Measurements from ENCODE around the gene SPECC1. TPM values are rescaled to one million over a fixed set of nuclear protein-coding genes. Genes with fewer than 3 reads are reported as not detected.

Gene SPECC1
- total and polyA plus RNA-seq, 2 experiments from 2014 or later = 1.3 to 1.5 TPM

GRCh38 chr17:20172376-20172775 is 163.2 kb downstream of the SPECC1 start:
- Histone ChIP-seq H3K27ac (no peak overlapping the region), H3K9ac (no peak overlapping the region), H3K9me2 (ENCODE audit: insufficient read depth) (no peaks in the 10 kb centered on the region), H3K79me2 (ENCODE audit: insufficient read depth) (no peaks in the 10 kb centered on the region), H4K20me1 (ENCODE audit: insufficient read depth) (no peaks in the 10 kb centered on the region), H3K36me3 (ENCODE audit: low read depth) (no peaks in the 10 kb centered on the region), H2AFZ (no peak overlapping the region), H3K4me3 (no peak overlapping the region), H3K27me3 (replicated peaks; ENCODE audit: insufficient read depth) (peaks cover 7% of the 10 kb centered on the region; the same call in 1 of the 2 replicates), H3K4me2 (ENCODE audit: unreplicated experiment) (no peak overlapping the region), H3K9me3 (ENCODE audit: low read depth) (no peaks in the 10 kb centered on the region), H3K4me1 (ENCODE audit: insufficient read depth) (no peaks in the 10 kb centered on the region), H3F3A (ENCODE audit: insufficient read depth) (no peaks in the 10 kb centered on the region)
- in situ Hi-C loops (cut with MboI) = no loop called here
- no peak for DNase-seq
- 71 to 100% methylated on average over 1 to 2 of the region's 2 CpGs for WGBS, 2 experiments (ENCODE audit: low coverage in 1 of 2, low lambda C conversion rate in 2 of 2, missing lambda C conversion rate in 2 of 2)
- TF ChIP-seq EZH2phosphoT487 (IDR thresholded peaks at IDR 0.05; ENCODE audit: insufficient read depth, low read depth) (no peak), EZH2 (IDR thresholded peaks at IDR 0.05; ENCODE audit: insufficient read depth, poor library complexity, severe bottlenecking) (no peak)

- no peaks in the 10 kb centered on the region for H3F3A ChIP-seq (ENCODE audit: insufficient read depth)
- no peak overlapping the region for H2AFZ ChIP-seq
- TF ChIP-seq EZH2phosphoT487 (IDR thresholded peaks at IDR 0.05; ENCODE audit: insufficient read depth, low read depth) (no peak), EZH2 (IDR thresholded peaks at IDR 0.05; ENCODE audit: insufficient read depth, poor library complexity, severe bottlenecking) (no peak)
- no peak overlapping the region for H3K27ac ChIP-seq
- H4K20me1 ChIP-seq (ENCODE audit: insufficient read depth) = no peaks in the 10 kb centered on the region
- H3K9me2 ChIP-seq (ENCODE audit: insufficient read depth) = no peaks in the 10 kb centered on the region
- WGBS, 2 experiments (ENCODE audit: low coverage in 1 of 2, low lambda C conversion rate in 2 of 2, missing lambda C conversion rate in 2 of 2) = 65 to 72% methylated on average over 1 of the region's 1 CpG
- no peaks in the 10 kb centered on the region for H3K9me3 ChIP-seq (ENCODE audit: low read depth)
- H3K79me2 ChIP-seq (ENCODE audit: insufficient read depth) = no peaks in the 10 kb centered on the region
- H3K27me3 ChIP-seq (replicated peaks; ENCODE audit: insufficient read depth) = peaks cover 7% of the 10 kb centered on the region; the same call in 1 of the 2 replicates
- in situ Hi-C loops (cut with MboI) = no loop called here
- no peak for DNase-seq
- H3K36me3 ChIP-seq (ENCODE audit: low read depth) = no peaks in the 10 kb centered on the region
- no peak overlapping the region for H3K4me3 ChIP-seq
- H3K4me1 ChIP-seq (ENCODE audit: insufficient read depth) = no peaks in the 10 kb centered on the region
- H3K9ac ChIP-seq = no peak overlapping the region
- H3K4me2 ChIP-seq (ENCODE audit: unreplicated experiment) = no peak overlapping the region
Observed at GRCh38 chr17:20173091-20173490, 163.9 kb downstream of the SPECC1 start.

GRCh38 chr17:20174588-20175265 is 165.6 kb downstream of the SPECC1 start:
- Histone ChIP-seq H3K9ac (no peak overlapping the region), H3K36me3 (ENCODE audit: low read depth) (no peaks in the 10 kb centered on the region), H3K9me3 (ENCODE audit: low read depth) (no peaks in the 10 kb centered on the region), H3K79me2 (ENCODE audit: insufficient read depth) (no peaks in the 10 kb centered on the region), H3K4me2 (ENCODE audit: unreplicated experiment) (no peak overlapping the region), H3K4me1 (ENCODE audit: insufficient read depth) (no peaks in the 10 kb centered on the region), H3K4me3 (no peak overlapping the region), H2AFZ (no peak overlapping the region), H3K27me3 (replicated peaks; ENCODE audit: insufficient read depth) (peaks cover 7% of the 10 kb centered on the region; the same call in 1 of the 2 replicates), H3F3A (ENCODE audit: insufficient read depth) (no peaks in the 10 kb centered on the region), H3K27ac (no peak overlapping the region), H3K9me2 (ENCODE audit: insufficient read depth) (no peaks in the 10 kb centered on the region), H4K20me1 (ENCODE audit: insufficient read depth) (no peaks in the 10 kb centered on the region)
- in situ Hi-C loops (cut with MboI) = loop anchor here (25.0 kb wide), 1 partner anchor 87 kb away; no protein-coding TSS in a partner anchor
- WGBS, 2 experiments (ENCODE audit: low coverage in 1 of 2, low lambda C conversion rate in 2 of 2, missing lambda C conversion rate in 2 of 2) = 76 to 79% methylated on average over 12 of the region's 12 CpGs
- DNase-seq = peak; percentile 55
- TF ChIP-seq EZH2phosphoT487 (IDR thresholded peaks at IDR 0.05; ENCODE audit: insufficient read depth, low read depth) = no peak
- TF ChIP-seq EZH2 (IDR thresholded peaks at IDR 0.05; ENCODE audit: insufficient read depth, poor library complexity, severe bottlenecking) = no peak

- TF ChIP-seq EZH2phosphoT487 (IDR thresholded peaks at IDR 0.05; ENCODE audit: insufficient read depth, low read depth) (no peak), EZH2 (IDR thresholded peaks at IDR 0.05; ENCODE audit: insufficient read depth, poor library complexity, severe bottlenecking) (no peak)
- no peaks in the 10 kb centered on the region for H3K9me2 ChIP-seq (ENCODE audit: insufficient read depth)
- no peak overlapping the region for H3K4me2 ChIP-seq (ENCODE audit: unreplicated experiment)
- H3K4me1 ChIP-seq (ENCODE audit: insufficient read depth) = no peaks in the 10 kb centered on the region
- H4K20me1 ChIP-seq (ENCODE audit: insufficient read depth) = no peaks in the 10 kb centered on the region
- no peaks in the 10 kb centered on the region for H3K9me3 ChIP-seq (ENCODE audit: low read depth)
- no peak overlapping the region for H3K27ac ChIP-seq
- H3K27me3 ChIP-seq (replicated peaks; ENCODE audit: insufficient read depth) = peaks cover 7% of the 10 kb centered on the region; the same call in 1 of the 2 replicates
- no peak overlapping the region for H3K4me3 ChIP-seq
- H3K9ac ChIP-seq = no peak overlapping the region
- no peak for DNase-seq
- H3K36me3 ChIP-seq (ENCODE audit: low read depth) = no peaks in the 10 kb centered on the region
- in situ Hi-C loops (cut with MboI) = loop anchor here (25.0 kb wide), 1 partner anchor 92 kb away; no protein-coding TSS in a partner anchor
- WGBS, 2 experiments (ENCODE audit: low coverage in 1 of 2, low lambda C conversion rate in 2 of 2, missing lambda C conversion rate in 2 of 2) = 94 to 98% methylated on average over 3 of the region's 3 CpGs
- no peaks in the 10 kb centered on the region for H3K79me2 ChIP-seq (ENCODE audit: insufficient read depth)
- no peak overlapping the region for H2AFZ ChIP-seq
- H3F3A ChIP-seq (ENCODE audit: insufficient read depth) = no peaks in the 10 kb centered on the region
Observed at GRCh38 chr17:20179041-20179440, 169.9 kb downstream of the SPECC1 start.

Data from GM23248 (cell line).